AG04449 (cell line): ENCODE data around the gene RGS6.

Experiments
- CTCF ChIA-PET: fragments of 350-600 bp; formaldehyde crosslinking; extraction: SDS; loops from one replicate; lab custom pipeline; 2021; ENCODE audit warnings: antibody characterized with exemption; lab: Yijun Ruan, JAX
- POLR2A ChIA-PET: fragments of 400-600, 350-600 bp; formaldehyde crosslinking; extraction: SDS; loops from one replicate; lab custom pipeline; 2020; ENCODE audit warnings: antibody characterized with exemption, inconsistent platforms; lab: Yijun Ruan, JAX
- DNase-seq: peaks from one replicate; pipeline ENCODE4 v3.0.0-alpha.2; 2010; ENCODE audit warnings: low read depth, low spot score
- H3K4me3 ChIP-seq: 2 replicates; pipeline ENCODE4 v1.5.1; 2011; ENCODE audit warnings: low read depth, mild to moderate bottlenecking, control low read depth, low read length
- TF ChIP-seq, protein P1 (sequence below): IDR thresholded peaks from one replicate; pipeline ENCODE4 v1.5.1; 2011; ENCODE audit warnings: mild to moderate bottlenecking, moderate library complexity, low read length, control low read depth, inconsistent platforms; ENCODE audit not compliant: insufficient read depth; ENCODE audit errors: missing control alignments

The RGS6 gene

DNA sequence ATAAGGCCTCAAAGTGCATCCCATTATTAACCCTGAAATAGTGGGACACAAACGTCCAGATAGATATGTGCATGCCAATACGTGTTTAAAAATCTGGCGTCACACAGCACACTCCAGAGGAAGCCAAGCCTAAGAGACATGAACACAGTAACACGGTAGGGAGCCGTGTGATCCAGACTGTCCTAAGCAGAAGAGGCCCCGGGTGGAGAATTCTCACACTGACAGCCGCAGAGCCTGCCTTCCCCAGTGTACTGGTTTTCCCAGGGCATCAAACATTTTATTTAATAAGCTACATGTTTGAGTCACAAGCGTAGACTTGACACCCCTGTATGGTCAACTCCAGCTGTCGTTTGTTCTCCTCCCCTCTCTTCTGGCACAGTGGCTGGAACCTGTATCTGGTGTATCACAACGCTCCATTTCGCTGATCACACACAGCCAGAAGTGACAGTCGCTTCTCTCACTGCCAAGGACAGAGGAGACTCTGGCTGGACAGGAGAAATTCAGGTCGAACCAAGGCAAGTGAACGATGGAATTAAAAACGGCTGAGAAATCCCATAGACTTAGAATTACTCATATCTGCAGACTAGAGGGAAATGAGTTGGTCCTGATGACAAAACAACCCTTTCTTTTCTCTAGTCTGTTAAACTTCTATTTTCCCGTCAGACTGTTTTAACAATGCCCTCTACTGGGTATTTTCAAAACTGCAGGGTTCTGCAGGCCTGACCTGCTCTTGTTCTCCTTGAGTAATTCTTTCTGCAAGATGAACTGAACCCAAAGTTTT lies 359.9 kb downstream of the RGS6 start:
- CTCF ChIA-PET = interaction anchor here (0.8 to 1.0 kb wide), 2 partner anchors 10 to 20 kb away, joined by 3 to 4 read pairs; no protein-coding TSS in a partner anchor
- DNase-seq = peak; percentile 7
- H3K4me3 ChIP-seq = no peak overlapping the region
- TF ChIP-seq, protein P1, sequence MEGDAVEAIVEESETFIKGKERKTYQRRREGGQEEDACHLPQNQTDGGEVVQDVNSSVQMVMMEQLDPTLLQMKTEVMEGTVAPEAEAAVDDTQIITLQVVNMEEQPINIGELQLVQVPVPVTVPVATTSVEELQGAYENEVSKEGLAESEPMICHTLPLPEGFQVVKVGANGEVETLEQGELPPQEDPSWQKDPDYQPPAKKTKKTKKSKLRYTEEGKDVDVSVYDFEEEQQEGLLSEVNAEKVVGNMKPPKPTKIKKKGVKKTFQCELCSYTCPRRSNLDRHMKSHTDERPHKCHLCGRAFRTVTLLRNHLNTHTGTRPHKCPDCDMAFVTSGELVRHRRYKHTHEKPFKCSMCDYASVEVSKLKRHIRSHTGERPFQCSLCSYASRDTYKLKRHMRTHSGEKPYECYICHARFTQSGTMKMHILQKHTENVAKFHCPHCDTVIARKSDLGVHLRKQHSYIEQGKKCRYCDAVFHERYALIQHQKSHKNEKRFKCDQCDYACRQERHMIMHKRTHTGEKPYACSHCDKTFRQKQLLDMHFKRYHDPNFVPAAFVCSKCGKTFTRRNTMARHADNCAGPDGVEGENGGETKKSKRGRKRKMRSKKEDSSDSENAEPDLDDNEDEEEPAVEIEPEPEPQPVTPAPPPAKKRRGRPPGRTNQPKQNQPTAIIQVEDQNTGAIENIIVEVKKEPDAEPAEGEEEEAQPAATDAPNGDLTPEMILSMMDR = peak; percentile 33
- POLR2A ChIA-PET = no interaction called here

DNA sequence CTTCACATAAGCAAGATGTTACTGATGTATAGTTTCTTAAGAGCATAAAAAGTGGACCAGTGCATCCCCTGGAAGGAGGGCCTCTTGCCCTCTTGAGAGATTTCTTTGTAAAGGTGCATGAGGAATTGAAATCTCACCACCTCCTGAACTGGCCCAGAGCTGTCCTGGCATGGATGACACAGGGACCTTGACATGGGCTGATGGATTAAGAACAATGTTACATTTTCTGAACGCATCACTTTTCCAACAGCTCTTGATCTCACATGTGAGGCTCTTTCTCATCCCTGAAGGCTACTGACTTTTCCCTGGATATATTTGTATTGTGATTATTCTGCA lies 360.4 kb downstream of the RGS6 start:
- ChIA-PET CTCF (interaction anchor here (0.8 kb wide), 1 partner anchor 20 kb away, joined by 3 read pairs; no protein-coding TSS in a partner anchor), POLR2A (no interaction called here)
- TF ChIP-seq, protein P1 = no peak
- DNase-seq = no peak
- no peak overlapping the region for H3K4me3 ChIP-seq

DNA sequence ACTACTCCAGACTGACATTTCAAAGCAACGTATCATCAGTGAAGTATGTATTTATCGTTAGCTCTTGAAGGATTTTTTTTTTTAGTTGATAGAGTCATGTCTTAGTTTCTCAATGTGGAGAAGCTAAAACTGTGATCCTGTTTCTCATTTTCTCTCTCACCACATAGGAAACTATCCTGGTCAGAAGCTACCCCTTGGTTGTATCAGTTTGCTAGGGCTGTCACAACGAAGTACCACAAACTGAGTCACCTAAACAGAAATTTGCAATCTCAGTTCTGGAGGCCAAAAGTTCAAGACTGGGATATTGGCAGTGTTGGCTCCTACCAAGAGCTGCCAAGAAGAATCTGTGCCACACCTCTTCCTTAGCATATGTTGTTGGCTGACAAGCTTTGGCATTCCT lies 369.1 kb downstream of the RGS6 start:
- H3K4me3 ChIP-seq = no peak overlapping the region
- DNase-seq = no peak
- CTCF ChIA-PET = interaction anchor here (1.9 kb wide), 1 partner anchor 9 kb away, joined by 4 read pairs; no protein-coding TSS in a partner anchor
- POLR2A ChIA-PET = no interaction called here
- TF ChIP-seq, protein P1 = no peak

DNA sequence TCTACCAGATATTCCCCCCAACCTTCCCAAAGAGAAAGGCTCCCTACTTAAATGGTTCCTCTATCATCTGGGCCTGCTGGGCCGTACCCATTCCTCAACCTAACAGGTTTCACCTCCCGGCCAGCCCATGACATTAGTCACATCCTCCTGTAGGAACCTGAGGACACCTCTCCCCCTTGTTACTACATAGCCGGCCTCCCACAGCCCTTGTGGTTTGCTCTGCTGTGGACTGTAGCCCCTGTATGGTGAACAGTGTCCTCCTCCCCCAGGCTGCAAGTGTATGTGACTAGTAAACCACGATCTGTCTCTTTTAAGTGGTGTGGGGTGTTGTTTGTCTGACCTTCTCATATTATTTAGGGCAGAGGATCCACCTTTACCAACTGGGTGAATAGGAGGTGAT lies 371.7 kb downstream of the RGS6 start:
- ChIA-PET CTCF (no interaction called here), POLR2A (no interaction called here)
- H3K4me3 ChIP-seq = no peak overlapping the region
- DNase-seq = no peak
- TF ChIP-seq, protein P1 = no peak

DNA sequence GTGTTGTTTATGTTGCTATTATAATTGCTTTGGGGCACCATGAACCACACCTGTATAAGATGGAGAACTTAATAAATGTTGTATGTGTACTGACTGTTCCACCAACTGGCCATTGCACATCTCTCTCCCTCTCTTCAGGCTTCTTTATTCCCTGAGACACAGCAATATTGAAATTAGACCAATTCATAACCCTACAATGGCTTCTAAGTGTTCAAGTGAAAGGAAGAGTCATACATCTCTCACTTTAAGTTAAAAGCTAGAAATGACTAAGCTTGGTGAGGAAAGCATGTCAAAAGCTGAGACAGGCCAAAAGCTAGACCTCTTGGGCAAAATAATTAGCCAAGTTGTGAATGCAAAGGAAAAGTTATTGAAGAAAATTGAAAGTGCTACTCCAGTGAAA lies 373.3 kb downstream of the RGS6 start:
- POLR2A ChIA-PET = no interaction called here

DNA sequence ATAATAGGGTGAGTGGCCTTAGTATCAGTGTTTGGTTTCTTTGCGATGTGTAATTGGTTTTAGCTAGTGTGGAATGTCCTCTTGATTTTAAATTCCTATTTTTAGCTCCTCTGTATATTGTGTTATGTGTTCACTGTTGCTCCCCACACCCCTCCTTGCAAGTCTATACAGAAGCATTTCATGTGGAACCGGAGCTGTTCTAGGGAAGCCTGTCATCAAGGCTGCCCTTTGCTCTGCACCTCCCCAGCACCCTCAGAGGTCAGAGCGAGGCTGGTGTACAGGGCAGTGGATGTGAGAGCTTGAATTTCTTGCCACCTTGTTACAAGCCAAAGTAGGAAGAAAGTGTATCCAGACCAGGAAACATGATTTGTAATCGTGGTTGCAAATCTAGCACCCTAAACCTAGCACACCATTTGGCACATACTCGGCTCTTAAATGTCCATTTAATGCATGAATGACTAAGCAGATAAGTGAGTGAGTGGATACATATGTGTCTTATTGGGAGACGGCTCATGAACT lies 376.8 kb downstream of the RGS6 start:
- CTCF ChIA-PET = no interaction called here
- no peak overlapping the region for H3K4me3 ChIP-seq
- no peak for DNase-seq
- TF ChIP-seq, protein P1 = no peak
- POLR2A ChIA-PET = no interaction called here

More for the DNA sequence above, 373.3 kb downstream of the RGS6 start:
- CTCF ChIA-PET = no interaction called here
- no peak for DNase-seq
- H3K4me3 ChIP-seq = no peak overlapping the region
- TF ChIP-seq, protein P1 = no peak
